ENCODE data around the gene AP5B1.
"Not testable (repeated sequence)": the region's sequence is repeated elsewhere in the genome, so short reads cannot be mapped to it uniquely, and the experiment has no call there.

AP5B1 gene

GRCh38 chr11:65786008-65786785, 5.4 kb upstream of the AP5B1 start:
- DNase-seq (ENCODE audit: low read depth, low spot score) = no peak

- DNase-seq (ENCODE audit: low read depth, low spot score) = no peak
These were observed 4.7 kb upstream of the AP5B1 start for GRCh38 chr11:65785319-65786007.

DNA sequence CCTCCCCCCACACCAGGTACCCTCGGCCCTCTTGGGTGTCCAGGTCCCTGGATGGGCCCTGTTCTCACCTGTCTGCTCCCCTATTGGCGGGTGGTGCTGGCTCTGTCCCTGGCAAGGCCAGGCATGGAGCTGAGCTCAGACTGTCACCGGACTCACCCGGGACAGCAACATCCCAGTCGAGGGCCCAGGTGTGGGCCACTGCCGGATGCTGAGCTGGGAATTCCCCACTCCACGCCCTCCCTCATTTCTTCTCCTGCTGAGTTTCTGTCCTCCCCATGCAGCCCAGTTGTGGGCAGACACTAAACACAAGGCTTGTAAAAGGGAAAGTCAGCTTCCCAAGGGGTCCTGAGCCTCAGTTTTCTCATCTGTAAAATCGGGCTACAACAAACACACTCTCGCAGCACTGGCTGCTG, 2.0 kb upstream of the AP5B1 start:
- DNase-seq (ENCODE audit: low read depth, low spot score) = no peak

- DNase-seq (ENCODE audit: low read depth, low spot score) = no peak
These were observed 1.4 kb upstream of the AP5B1 start for GRCh38 chr11:65781962-65782815.

DNA sequence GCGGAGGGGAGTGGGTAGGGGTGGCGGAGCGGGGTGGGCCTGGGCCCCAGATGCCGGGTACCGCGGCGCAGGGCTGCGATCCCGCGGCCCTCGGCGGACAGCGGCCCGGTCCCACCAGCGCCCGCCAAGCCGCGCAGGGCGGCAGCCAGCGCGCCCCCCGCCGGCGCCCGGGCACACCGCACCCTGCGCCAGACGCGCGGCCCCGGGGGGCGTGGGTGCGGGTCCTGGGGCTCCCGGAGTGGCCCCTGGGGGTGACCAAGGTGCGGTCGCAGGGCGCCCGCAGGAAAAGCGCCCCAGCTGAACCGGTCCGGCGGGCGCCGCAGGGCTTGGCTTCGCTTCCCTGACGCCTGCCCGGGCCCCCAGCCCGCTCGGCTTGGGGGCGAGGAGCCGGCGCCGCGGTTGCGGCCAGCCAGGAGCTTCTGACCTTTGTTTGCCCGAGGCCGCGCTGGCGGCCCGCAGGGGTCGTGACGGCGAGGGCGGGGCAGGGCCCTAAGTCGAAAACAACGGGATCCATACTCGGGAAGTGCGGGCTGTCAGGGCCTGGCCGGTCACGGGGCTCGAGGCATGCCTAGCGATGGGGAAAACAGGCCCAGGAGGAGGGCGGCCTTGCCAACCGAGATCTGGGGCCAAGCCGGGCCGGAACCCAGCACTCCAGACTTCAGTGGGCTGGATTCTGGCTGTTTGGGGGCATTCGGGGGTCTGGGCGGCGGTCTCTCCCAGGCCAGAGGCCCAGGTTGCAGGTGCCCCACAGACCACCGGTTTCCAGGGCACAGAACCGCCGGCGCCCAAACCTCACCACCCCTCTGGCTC, 581 bp upstream of the AP5B1 start:
- no peak for DNase-seq (ENCODE audit: low read depth, low spot score)

GRCh38 chr11:65779919-65780769, 632 bp downstream of the AP5B1 start:
- DNase-seq (ENCODE audit: low read depth, low spot score) = peak; percentile 64

DNA sequence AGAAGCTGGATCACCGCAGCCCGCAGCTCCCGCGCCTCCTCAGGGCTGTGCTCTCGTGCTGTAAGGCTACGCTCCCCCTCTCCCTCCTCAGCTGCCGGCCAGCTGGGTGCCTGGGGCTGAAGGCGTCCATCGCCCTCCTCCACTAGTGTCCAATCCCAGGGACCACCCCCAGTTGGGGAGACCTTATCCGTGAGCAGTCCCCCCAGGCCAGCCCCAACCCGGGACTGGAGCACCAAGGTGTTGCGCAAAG, 1.2 kb downstream of the AP5B1 start:
- no peak for DNase-seq (ENCODE audit: low read depth, low spot score)

DNA sequence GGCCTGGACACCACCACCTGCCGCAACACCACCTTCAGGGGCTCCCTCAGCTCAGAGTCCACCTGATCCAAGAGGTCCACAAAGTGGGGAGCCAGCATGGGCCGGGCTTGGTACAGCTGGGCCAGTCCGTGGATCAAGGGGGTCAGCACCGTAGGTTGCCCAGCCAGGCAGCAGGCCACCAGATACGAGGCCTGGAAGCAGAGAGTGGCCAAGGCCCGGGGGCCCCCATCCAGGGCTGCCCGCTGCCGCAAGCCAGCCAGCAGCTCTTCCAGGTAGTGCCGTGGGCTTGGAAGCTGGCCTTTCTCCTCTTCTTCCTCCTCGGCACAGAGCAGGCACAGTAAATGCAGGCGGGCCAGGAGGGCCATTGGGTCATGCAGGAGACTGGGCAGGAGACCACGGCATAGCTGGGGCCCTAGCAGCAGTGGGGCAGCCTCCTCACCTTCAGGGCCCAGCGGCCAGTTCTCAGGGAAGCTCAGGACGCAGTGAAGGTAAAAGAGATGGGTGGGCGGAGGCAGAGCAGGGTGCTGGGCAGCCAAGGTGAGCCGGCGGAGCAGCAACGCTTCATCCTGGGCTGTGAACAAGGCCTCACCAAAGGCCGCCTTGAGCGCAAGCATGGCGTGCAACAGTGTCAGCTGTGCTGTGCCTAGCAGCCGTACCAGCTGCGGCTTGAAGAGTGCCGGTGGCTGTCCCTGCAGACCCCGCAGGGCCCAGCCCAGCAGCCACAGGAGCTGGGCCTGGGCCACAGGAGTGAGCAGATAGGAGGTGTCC, 1.7 kb downstream of the AP5B1 start:
- no peak for DNase-seq (ENCODE audit: low read depth, low spot score)

GRCh38 chr11:65778431-65778900, 2.3 kb downstream of the AP5B1 start:
- no peak for DNase-seq (ENCODE audit: low read depth, low spot score)

DNA sequence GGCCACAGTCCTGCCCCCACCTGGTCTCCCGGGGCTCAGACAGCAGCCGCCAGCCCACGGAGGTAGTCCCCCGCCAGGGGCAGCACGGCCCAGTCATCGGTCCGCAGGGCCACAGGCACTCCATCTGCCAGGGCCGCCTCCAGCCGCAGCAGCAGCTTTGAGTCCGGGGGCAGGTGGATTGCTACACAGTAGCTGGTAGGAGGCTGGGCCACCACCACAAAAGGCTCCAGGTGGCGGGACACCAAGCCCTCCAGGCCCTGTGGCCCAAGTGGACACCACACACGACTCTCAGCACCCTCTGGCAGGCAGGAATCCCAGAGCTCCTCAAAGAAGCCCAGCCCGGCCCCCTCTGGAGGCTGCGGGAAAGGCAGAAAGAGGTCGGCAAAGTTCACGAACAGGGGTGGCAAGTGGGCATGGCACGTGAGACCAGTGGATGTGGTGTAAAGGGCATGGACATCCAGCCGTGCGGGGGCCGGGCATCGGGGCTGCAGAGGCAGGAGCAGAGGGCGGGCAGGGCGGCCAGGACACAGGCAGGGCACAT, 2.9 kb downstream of the AP5B1 start:
- no peak for DNase-seq (ENCODE audit: low read depth, low spot score)

DNA sequence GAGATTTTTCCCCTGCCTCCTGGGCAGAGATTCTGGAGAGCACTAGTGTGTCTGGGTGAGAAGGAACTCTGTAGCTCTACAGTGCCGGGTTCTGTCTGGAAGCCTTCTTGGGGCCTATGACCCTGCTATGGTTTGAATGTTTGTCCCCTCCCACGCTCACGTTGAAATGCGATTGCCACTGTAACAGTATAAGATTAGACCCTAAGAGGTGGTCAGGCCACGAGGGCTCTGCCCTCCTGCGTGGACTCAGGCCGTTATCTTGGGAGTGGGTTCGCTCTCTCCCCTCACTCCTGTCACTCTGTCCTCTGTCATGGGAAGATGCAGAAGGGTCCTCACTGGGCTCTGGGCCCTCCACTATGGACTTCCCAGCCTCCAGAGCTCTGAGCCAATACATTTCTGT, 3.5 kb downstream of the AP5B1 start:
- no peak for DNase-seq (ENCODE audit: low read depth, low spot score)

DNA sequence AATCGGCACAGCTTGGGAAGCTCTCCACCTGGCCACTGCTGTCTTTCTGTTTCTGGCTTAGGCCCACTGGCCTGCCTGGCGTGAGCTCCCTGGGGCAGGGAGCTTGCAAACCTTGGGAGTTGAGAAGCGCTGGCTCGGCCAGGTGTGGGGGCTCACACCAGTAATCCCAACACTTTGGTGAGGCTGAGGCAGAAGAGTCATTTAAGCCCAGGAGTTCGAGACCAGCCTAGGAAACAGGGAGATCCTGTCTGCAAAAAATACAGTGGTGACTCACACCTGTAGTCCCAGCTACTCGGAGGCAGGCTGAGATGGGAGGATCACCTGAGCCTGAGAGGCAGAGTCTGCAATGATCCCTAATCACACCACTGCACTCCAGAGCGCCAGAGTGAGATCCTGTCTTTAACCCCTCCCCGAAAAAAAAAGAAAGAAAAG, 4.0 kb downstream of the AP5B1 start:
- DNase-seq (ENCODE audit: low read depth, low spot score) = no peak

GRCh38 chr11:65776196-65776595, 4.6 kb downstream of the AP5B1 start:
- no peak for DNase-seq (ENCODE audit: low read depth, low spot score)

- no peak for DNase-seq (ENCODE audit: low read depth, low spot score)
These were observed 6.1 kb downstream of the AP5B1 start for GRCh38 chr11:65774525-65775306.

- no peak for DNase-seq (ENCODE audit: low read depth, low spot score)
These were observed 6.9 kb downstream of the AP5B1 start for GRCh38 chr11:65773784-65774411.

GRCh38 chr11:65771589-65772112, 9.1 kb downstream of the AP5B1 start:
- no peak for DNase-seq (ENCODE audit: low read depth, low spot score)

DNA sequence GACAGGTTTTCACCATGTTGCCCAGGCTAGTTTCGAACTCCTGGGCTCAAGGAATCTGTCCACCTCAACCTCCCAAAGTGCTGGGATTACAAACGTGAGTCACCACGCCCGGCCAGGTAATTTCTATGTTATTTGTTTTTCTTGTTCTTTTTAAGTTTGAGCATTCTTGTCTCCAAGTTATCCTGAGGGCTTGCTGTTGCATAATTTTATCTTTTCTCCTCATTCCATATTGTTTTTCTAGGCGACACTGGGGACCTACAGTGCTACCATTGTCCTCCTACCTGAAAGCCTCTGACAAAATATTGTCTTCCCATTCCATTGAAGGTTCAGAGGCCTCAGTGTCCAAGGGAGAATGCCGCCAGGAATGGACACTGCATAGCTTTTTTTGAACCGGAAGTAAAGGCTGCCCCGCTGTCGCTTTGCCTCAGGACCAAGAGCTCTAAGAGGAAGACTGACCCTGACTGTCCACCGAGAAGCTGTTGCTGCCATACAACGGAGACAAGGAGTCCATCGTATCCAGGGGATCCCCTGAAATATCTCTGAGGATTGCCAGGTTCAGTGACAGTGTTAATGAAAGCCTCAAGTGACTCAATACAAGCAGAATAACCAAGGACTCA, 9.7 kb downstream of the AP5B1 start:
- DNase-seq (ENCODE audit: low read depth, low spot score) = no peak

DNA sequence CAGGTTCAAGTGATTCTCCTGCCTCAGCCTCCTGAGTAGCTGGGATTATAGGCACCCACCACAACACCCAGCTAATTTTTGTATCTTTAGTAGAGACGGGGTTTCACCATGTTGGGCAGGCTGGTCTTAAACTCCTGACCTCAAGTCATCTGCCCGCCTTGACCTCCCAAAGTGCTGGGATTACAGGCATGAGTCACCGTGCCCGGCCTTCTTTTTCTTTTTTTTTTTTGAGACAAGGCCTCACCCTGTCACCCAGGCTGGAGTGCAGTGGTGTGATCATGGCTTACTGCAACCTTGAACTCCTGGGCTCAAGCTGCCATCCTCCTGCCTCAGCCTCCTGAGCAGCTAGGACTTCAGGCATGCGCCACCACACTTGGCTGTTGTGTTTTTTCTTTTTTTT, 13.0 kb downstream of the AP5B1 start:
- DNase-seq (ENCODE audit: low read depth, low spot score) = not testable (repeated sequence)
